Right ventricle myocardium superior (tissue), 1 donor: ENCODE data around the gene KRTAP1-3. TPM values are rescaled to one million over a fixed set of nuclear protein-coding genes. Genes with fewer than 3 reads are reported as not detected.

ENCODE experiments used
- ATAC-seq: fragments of 200-7000 bp; cut with Tn5 transposase; one replicate; pipeline ENCODE4 v1.9.1; 2020; ENCODE audit warnings: mild to moderate bottlenecking; ENCODE audit not compliant: poor library complexity
- DNase-seq: peaks from one replicate; pipeline ENCODE4 v3.0.0-alpha.2; 2020
- intact Hi-C: fragments of 100-400 bp; cut with DNase I; formaldehyde crosslinking; loops from one replicate; pipeline ENCODE4 v1.11.2; 2022
- total RNA-seq: library from RNA; stranded (reverse); fragmentation: NEBNext Ultra II Directional; extraction: Animal tissue kit (Norgen Biotek cat#: 25700); gene quantifications from one replicate; pipeline ENCODE4 v1.2.1, GENCODE V29; 2021
- donor health status: DM: no; HTN: yes; CAD: no; lungs with severe emphysema.

KRTAP1-3 gene
- total RNA-seq, 1 donor from 2014 or later: not detected

DNA sequence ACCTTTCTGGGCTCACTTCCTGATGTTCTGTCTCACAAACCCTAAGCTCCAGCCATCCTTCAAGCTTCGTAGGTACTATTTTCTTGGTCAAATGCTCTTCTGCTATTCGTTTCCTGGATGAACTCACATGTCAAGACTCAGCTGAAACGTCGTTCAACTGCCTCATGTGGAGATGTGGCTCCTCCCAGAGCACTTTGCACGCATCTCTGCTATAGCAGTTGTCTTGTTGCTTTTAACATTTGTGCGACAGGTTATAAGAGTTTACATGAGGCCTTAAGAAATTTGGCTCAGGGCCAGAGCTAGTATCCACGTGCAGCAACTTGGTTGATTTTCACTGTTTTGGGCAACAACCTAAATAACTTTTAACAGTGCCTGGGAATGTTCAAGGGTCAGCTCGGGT, 47.8 kb downstream of the KRTAP1-3 start:
- intact Hi-C loops: no loop called here
- ATAC-seq (no peak), DNase-seq (no peak)

GRCh38 chr17:40984226-40984625, 50.4 kb downstream of the KRTAP1-3 start, which contains the start of gene KRT40:
Gene KRT40 (minus strand): TSS chr17:40984326. CDS start chr17:40984273, 53 bp downstream.
- ATAC-seq (no peak), DNase-seq (no peak)
- intact Hi-C loops: no loop called here

Other genes starting within 250 kb of the KRTAP1-3 start
- not detected for gene KRT28, start 234.9 kb downstream of the KRTAP1-3 start, total RNA-seq
- 50.3 TPM for gene KRT10, start 212.3 kb downstream of the KRTAP1-3 start, total RNA-seq
- not detected for gene KRT12, start 167.7 kb downstream of the KRTAP1-3 start, total RNA-seq
- gene KRT20, start 149.6 kb downstream of the KRTAP1-3 start, total RNA-seq: not detected
- gene KRT23, start 97.2 kb downstream of the KRTAP1-3 start, total RNA-seq: not detected
- not detected for gene KRT39, start 67.9 kb downstream of the KRTAP1-3 start, total RNA-seq
- gene KRT40, start 50.5 kb downstream of the KRTAP1-3 start, total RNA-seq: not detected
- not detected for gene KRTAP3-3, start 40.7 kb downstream of the KRTAP1-3 start, total RNA-seq
- gene KRTAP3-2, start 35.0 kb downstream of the KRTAP1-3 start, total RNA-seq: not detected
- gene KRTAP3-1, start 25.7 kb downstream of the KRTAP1-3 start, total RNA-seq: not detected
- not detected for gene KRTAP1-5, start 7.7 kb downstream of the KRTAP1-3 start, total RNA-seq
- not detected for gene KRTAP1-4, start 4.7 kb downstream of the KRTAP1-3 start, total RNA-seq
- not detected for gene KRTAP1-1, start 6.6 kb upstream of the KRTAP1-3 start, total RNA-seq
- not detected for gene KRTAP2-1, start 12.4 kb upstream of the KRTAP1-3 start, total RNA-seq
- not detected for gene KRTAP2-2, start 20.4 kb upstream of the KRTAP1-3 start, total RNA-seq
- not detected for gene KRTAP2-3, start 25.2 kb upstream of the KRTAP1-3 start, total RNA-seq
- not detected for gene KRTAP2-4, start 31.0 kb upstream of the KRTAP1-3 start, total RNA-seq
- not detected for gene KRTAP4-7, start 49.3 kb upstream of the KRTAP1-3 start, total RNA-seq
- not detected for gene KRTAP4-8, start 63.3 kb upstream of the KRTAP1-3 start, total RNA-seq
- not detected for gene KRTAP4-16, start 67.3 kb upstream of the KRTAP1-3 start, total RNA-seq
- gene KRTAP4-9, start 70.5 kb upstream of the KRTAP1-3 start, total RNA-seq: not detected
- not detected for gene KRTAP4-11, start 83.5 kb upstream of the KRTAP1-3 start, total RNA-seq
- not detected for gene KRTAP4-12, start 89.3 kb upstream of the KRTAP1-3 start, total RNA-seq
- gene KRTAP4-6, start 105.7 kb upstream of the KRTAP1-3 start, total RNA-seq: not detected
- gene KRTAP4-5, start 115.0 kb upstream of the KRTAP1-3 start, total RNA-seq: not detected
- not detected for gene KRTAP4-4, start 125.9 kb upstream of the KRTAP1-3 start, total RNA-seq
- not detected for gene KRTAP4-3, start 133.3 kb upstream of the KRTAP1-3 start, total RNA-seq
- gene KRTAP4-2, start 143.3 kb upstream of the KRTAP1-3 start, total RNA-seq: not detected
- not detected for gene KRTAP4-1, start 150.0 kb upstream of the KRTAP1-3 start, total RNA-seq
- not detected for gene KRTAP9-1, start 155.0 kb upstream of the KRTAP1-3 start, total RNA-seq
- not detected for gene KRTAP9-2, start 191.8 kb upstream of the KRTAP1-3 start, total RNA-seq
- not detected for gene KRTAP9-3, start 197.6 kb upstream of the KRTAP1-3 start, total RNA-seq
- not detected for gene KRTAP9-8, start 203.1 kb upstream of the KRTAP1-3 start, total RNA-seq
- not detected for gene KRTAP9-4, start 214.8 kb upstream of the KRTAP1-3 start, total RNA-seq
- not detected for gene KRTAP9-9, start 220.5 kb upstream of the KRTAP1-3 start, total RNA-seq
- gene KRTAP9-6, start 230.5 kb upstream of the KRTAP1-3 start, total RNA-seq: not detected
- not detected for gene KRTAP9-7, start 240.8 kb upstream of the KRTAP1-3 start, total RNA-seq